Measurements from ENCODE around the gene MYL12B. TPM values are rescaled to one million over a fixed set of nuclear protein-coding genes. Genes with fewer than 3 reads are reported as not detected.

Gene MYL12B
- 100 to 1,000 TPM; 208 to 328 TPM for total RNA-seq

DNA sequence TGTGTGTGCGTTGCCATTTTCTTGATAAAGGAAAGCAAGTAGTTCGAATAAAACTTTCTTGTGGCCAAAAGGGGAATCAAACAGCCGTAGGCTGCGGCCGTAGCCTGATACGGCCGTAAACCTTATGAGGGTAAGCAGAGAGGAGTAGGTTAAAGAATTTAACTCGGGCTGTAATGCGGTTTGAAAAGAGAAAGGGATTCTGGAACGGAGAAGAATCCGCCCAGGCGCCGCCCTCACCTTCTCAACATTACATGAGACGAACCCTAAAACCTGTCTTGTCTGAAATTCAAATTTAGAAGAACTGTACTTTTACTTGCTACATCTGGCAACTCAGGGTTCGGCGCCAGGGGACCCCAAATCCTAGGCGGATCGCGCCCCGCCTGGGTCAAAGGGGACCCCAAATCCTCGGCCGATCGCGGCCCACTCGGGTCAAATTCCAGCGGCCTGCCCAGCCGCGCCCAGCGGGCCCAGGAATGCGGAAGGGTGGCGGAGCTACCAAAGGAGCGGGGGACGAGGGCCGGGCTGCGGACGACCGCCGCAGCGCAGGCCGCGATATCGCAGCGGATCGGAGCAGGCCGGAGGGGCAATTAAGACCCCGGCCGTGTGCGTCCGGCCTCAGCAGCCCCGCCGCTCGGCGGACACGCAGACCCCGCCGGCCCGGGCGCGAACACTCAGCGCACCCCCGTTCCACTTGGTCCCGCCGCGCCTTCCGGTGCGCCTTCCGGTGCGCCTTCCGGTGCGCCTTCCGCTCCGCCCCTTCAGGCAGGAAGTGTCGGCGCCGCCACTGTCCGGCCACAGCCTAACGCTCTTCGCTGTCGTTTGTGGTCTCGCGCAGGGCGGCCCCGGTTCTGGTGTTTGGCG, at the start of gene MYL12B:
Gene MYL12B (plus strand): TSS at position 761 of the 861 bp plus-strand sequence. CDS start 10,766 bp downstream, outside the sequence.
- peaks cover 19% of the 10 kb centered on the region for H3K36me3 ChIP-seq
- H3K27me3 ChIP-seq (replicated peaks; ENCODE audit: insufficient read depth) = no peaks in the 10 kb centered on the region
- no peaks in the 10 kb centered on the region for H3K9me3 ChIP-seq
- TF ChIP-seq, protein P1, sequence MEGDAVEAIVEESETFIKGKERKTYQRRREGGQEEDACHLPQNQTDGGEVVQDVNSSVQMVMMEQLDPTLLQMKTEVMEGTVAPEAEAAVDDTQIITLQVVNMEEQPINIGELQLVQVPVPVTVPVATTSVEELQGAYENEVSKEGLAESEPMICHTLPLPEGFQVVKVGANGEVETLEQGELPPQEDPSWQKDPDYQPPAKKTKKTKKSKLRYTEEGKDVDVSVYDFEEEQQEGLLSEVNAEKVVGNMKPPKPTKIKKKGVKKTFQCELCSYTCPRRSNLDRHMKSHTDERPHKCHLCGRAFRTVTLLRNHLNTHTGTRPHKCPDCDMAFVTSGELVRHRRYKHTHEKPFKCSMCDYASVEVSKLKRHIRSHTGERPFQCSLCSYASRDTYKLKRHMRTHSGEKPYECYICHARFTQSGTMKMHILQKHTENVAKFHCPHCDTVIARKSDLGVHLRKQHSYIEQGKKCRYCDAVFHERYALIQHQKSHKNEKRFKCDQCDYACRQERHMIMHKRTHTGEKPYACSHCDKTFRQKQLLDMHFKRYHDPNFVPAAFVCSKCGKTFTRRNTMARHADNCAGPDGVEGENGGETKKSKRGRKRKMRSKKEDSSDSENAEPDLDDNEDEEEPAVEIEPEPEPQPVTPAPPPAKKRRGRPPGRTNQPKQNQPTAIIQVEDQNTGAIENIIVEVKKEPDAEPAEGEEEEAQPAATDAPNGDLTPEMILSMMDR (IDR thresholded peaks at IDR 0.05) = no peak
- no peak for DNase-seq (ENCODE audit: low spot score)
- peak within 1 kb of the TSS; percentile 98 to 99 for H3K27ac ChIP-seq
- H3K4me3 ChIP-seq = peak within 1 kb of the TSS; percentile 76
- H3K4me1 ChIP-seq (ENCODE audit: control insufficient read depth in 1 of 2, low read depth in 2 of 2) = peaks cover 37 to 61% of the 10 kb centered on the region in 2 donors
- ATAC-seq (ENCODE audit: insufficient number of reproducible peaks, low FRiP score, low read depth) = peak; percentile 86

DNA sequence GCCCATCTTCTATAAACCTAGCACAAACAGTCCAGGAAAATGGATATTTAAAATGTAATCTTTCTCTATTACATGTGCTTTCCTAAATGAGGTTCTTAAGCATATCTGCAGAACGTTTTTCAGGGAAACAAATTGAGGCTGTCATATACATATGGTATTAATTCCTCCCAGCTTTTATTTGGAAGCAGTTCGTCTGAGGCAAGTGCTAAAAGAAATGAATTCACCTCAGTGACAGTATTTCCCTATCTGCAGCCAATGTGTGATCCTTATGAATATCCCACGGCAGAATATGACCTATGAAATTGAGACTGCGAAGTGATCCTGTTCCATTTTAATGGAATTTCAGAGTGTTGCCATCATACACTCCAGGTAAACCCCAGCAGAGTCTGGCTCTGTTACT, 49.3 kb upstream of the MYL12B start:
- Histone ChIP-seq H3K27ac (no peak overlapping the region), H3K4me3 (no peak overlapping the region), H3K4me1 (ENCODE audit: control insufficient read depth in 1 of 2, low read depth in 2 of 2) (peaks cover 19 to 53% of the 10 kb centered on the region in 2 donors), H3K36me3 (peaks cover 8% of the 10 kb centered on the region), H3K9me3 (no peaks in the 10 kb centered on the region), H3K27me3 (replicated peaks; ENCODE audit: insufficient read depth) (no peaks in the 10 kb centered on the region)
- ATAC-seq (ENCODE audit: insufficient number of reproducible peaks, low FRiP score, low read depth) (no peak), DNase-seq (ENCODE audit: low spot score) (no peak)
- TF ChIP-seq, protein P1 (IDR thresholded peaks at IDR 0.05) = no peak

DNA sequence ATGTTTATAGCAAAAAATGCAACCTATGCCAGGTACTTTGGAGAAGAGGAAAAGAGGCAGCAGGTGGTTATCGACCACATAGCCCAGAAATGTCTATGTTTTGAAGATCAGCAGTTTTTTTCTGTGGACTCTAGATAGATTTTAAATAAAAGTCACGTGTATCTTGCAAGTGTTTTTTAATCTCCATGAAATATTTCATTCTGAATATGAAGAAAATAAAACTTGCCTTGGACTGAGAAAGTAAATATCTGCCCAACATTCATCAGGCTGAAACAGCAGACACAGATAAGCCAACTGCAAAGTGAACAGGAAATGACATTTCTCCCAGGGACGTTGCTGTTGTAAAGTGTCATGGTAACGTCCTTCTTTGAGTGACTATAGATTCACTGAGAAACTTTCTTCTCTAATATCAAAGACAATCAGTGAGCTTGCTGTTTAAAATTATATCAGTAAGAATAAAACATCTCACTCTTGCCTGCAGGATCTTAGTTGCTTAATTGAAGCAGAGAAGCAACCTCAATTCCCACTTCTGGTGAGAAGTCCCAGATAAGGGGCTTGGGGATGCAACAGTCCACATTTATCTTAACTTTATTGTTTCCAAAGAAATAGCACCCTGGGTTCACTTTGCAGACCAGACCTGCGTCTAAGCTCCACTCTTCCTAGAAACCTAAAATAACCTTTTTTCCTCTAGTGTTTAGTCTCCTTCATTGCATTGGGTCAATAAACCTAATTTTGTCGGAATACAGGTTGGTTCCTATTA, 48.5 kb upstream of the MYL12B start:
- ATAC-seq (ENCODE audit: insufficient number of reproducible peaks, low FRiP score, low read depth) (no peak), DNase-seq (ENCODE audit: low spot score) (no peak)
- Histone ChIP-seq H3K9me3 (no peaks in the 10 kb centered on the region), H3K4me3 (no peak overlapping the region), H3K36me3 (peaks cover 8% of the 10 kb centered on the region), H3K27me3 (replicated peaks; ENCODE audit: insufficient read depth) (no peaks in the 10 kb centered on the region), H3K4me1 (ENCODE audit: control insufficient read depth in 1 of 2, low read depth in 2 of 2) (peaks cover 23 to 53% of the 10 kb centered on the region in 2 donors), H3K27ac (peak overlapping the region in 1 of 2 donors; percentile 8)
- TF ChIP-seq, protein P1 (IDR thresholded peaks at IDR 0.05) = no peak

DNA sequence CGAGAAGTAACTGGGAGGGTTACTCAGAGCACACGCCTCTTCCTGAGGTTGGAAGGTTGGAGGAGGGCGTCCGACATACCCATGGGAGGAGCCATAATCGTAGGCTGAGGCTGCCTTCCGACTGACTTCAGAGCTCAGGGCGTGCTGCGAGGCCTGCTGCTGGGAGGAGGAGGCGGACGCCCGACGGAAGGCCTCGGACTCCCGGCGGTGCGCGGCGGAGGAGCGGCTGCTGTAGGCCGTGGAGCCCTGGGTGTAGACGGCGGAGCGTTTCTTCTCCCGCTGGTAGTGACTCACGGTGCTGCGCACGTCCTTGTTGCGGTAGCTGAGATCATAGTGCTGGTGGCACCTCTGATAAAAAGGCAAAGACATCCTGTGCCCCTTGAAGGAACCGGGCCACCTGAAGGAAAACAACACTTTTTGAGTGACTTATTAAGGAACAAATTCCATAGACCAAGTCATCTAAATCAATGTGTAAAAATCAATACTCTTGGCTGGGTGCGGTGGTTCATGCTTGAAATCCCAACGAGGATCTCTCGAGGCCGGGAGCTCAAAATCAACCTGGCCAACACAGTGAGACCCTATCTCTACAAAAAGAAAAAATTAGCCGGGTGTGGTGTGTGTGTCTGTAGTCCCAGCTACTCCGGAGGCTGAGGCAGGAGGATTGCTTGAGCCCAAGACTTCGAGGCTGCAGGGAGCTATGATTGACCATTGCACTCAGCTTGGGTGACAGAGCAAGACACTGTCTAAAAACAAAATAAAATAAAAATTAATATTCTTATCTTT, 46.9 kb upstream of the MYL12B start:
- ATAC-seq (ENCODE audit: insufficient number of reproducible peaks, low FRiP score, low read depth) (no peak), DNase-seq (ENCODE audit: low spot score) (no peak)
- Histone ChIP-seq H3K4me1 (ENCODE audit: control insufficient read depth in 1 of 2, low read depth in 2 of 2) (peaks cover 21 to 53% of the 10 kb centered on the region in 2 donors), H3K36me3 (peaks cover 8% of the 10 kb centered on the region), H3K27ac (no peak overlapping the region), H3K9me3 (no peaks in the 10 kb centered on the region), H3K4me3 (no peak overlapping the region), H3K27me3 (replicated peaks; ENCODE audit: insufficient read depth) (no peaks in the 10 kb centered on the region)
- TF ChIP-seq, protein P1 (IDR thresholded peaks at IDR 0.05) = no peak

Measured in thoracic aorta (tissue), 2 donors.